CD4-positive, alpha-beta T cell treated with Interleukin-6 at 100 ng/mL for 8 hours (primary cell): ENCODE data around the gene CHMP6.

ENCODE experiments used
- DNase-seq: peaks from one replicate; pipeline ENCODE4 v3.0.0-alpha.2; 2020; ENCODE audit warnings: mixed read lengths, low spot score

The CHMP6 gene

GRCh38 chr17:80970762-80971703, 20.6 kb upstream of the CHMP6 start:
- DNase-seq: no peak

GRCh38 chr17:80971704-80972304, 19.8 kb upstream of the CHMP6 start:
- no peak for DNase-seq

- no peak for DNase-seq
Observed at GRCh38 chr17:80976701-80977100, 14.9 kb upstream of the CHMP6 start.

GRCh38 chr17:80977172-80977571, 14.5 kb upstream of the CHMP6 start:
- DNase-seq: no peak

GRCh38 chr17:80978499-80979497, 12.8 kb upstream of the CHMP6 start:
- DNase-seq: no peak

- no peak for DNase-seq
Observed at GRCh38 chr17:80979547-80980378, 11.9 kb upstream of the CHMP6 start.

- no peak for DNase-seq
Observed at GRCh38 chr17:80980397-80981061, 11.1 kb upstream of the CHMP6 start.

GRCh38 chr17:80981062-80981902, 10.4 kb upstream of the CHMP6 start:
- DNase-seq: no peak

- DNase-seq: no peak
Observed at GRCh38 chr17:80981929-80982425, 9.7 kb upstream of the CHMP6 start.

GRCh38 chr17:80982426-80982974, 9.1 kb upstream of the CHMP6 start:
- no peak for DNase-seq

GRCh38 chr17:80983545-80983944, 8.1 kb upstream of the CHMP6 start:
- no peak for DNase-seq

GRCh38 chr17:80984749-80985148, 6.9 kb upstream of the CHMP6 start:
- no peak for DNase-seq

- no peak for DNase-seq
Observed at GRCh38 chr17:80986046-80986445, 5.6 kb upstream of the CHMP6 start.

- no peak for DNase-seq
Observed at GRCh38 chr17:80986816-80987475, 4.7 kb upstream of the CHMP6 start.

GRCh38 chr17:80987941-80988461, 3.6 kb upstream of the CHMP6 start:
- DNase-seq: no peak

GRCh38 chr17:80989586-80989913, 2.1 kb upstream of the CHMP6 start:
- no peak for DNase-seq

GRCh38 chr17:80990921-80991644, 558 bp upstream of the CHMP6 start:
- DNase-seq: no peak
